HepG2 (cell line): Measurements from ENCODE around the gene SNRNP48. TPM values are rescaled to one million over a fixed set of nuclear protein-coding genes. Genes with fewer than 3 reads are reported as not detected.

Experiments
- ATAD3A ChIP-seq: sonication (generic); formaldehyde crosslinking; IDR thresholded peaks from 2 replicates; pipeline ENCODE4 v1.4.0; 2020; ENCODE audit warnings: missing genetic modification reagents
- EED ChIP-seq: sonication (generic); formaldehyde crosslinking; IDR thresholded peaks from 2 replicates; pipeline ENCODE4 v1.5.0; 2020; ENCODE audit warnings: mild to moderate bottlenecking, missing genetic modification reagents
- ELF3 ChIP-seq: IDR thresholded peaks from 2 replicates; pipeline ENCODE4 v1.6.1; 2016; ENCODE audit warnings: missing genetic modification reagents, missing compliant biosample characterization
- FOXP1 ChIP-seq, 2 experiments: fragments of 450-650 bp in 1 of 2; IDR thresholded peaks; 2 replicates each; pipeline ENCODE4 v1.6.1; 2017 to 2018; ENCODE audit warnings: antibody characterized with exemption in 1 of 2
- GATAD1 ChIP-seq: IDR thresholded peaks from 2 replicates; pipeline ENCODE4 v1.6.1; 2016; ENCODE audit warnings: missing genetic modification reagents, missing compliant biosample characterization
- GFI1 ChIP-seq: sonication (generic); formaldehyde crosslinking; IDR thresholded peaks from 2 replicates; pipeline ENCODE4 v1.5.0; 2020; ENCODE audit warnings: missing genetic modification reagents, mild to moderate bottlenecking, borderline replicate concordance
- HNF4G ChIP-seq, 2 experiments: sonication (generic) in 1 of 2; formaldehyde crosslinking in 1 of 2; IDR thresholded peaks; 2 replicates each; pipeline versions ENCODE4 v1.4.0 to v1.6.1; 2011 to 2020; ENCODE audit warnings: borderline replicate concordance in 2 of 2, low read depth in 2 of 2, mild to moderate bottlenecking in 2 of 2, low read length in 1 of 2, missing genetic modification reagents in 1 of 2, moderate library complexity in 1 of 2
- MLLT10 ChIP-seq: sonication (generic); formaldehyde crosslinking; IDR thresholded peaks from 2 replicates; pipeline ENCODE4 v1.4.0; 2020; ENCODE audit warnings: missing genetic modification reagents
- MZF1 ChIP-seq: sonication (generic); formaldehyde crosslinking; IDR thresholded peaks from 2 replicates; pipeline ENCODE4 v1.8.1; 2023; ENCODE audit warnings: mild to moderate bottlenecking, missing genetic modification reagents, borderline replicate concordance
- NCOA2 ChIP-seq: sonication (generic); formaldehyde crosslinking; IDR thresholded peaks from 2 replicates; pipeline ENCODE4 v1.8.0; 2022; ENCODE audit warnings: inconsistent platforms
- SALL2 ChIP-seq: sonication (generic); formaldehyde crosslinking; IDR thresholded peaks from 2 replicates; pipeline ENCODE4 v1.8.1; 2023; ENCODE audit warnings: mild to moderate bottlenecking, missing genetic modification reagents, inconsistent platforms
- ZMYM2 ChIP-seq: sonication (generic); formaldehyde crosslinking; IDR thresholded peaks from 2 replicates; pipeline ENCODE4 v1.8.0; 2022; ENCODE audit warnings: mild to moderate bottlenecking, missing genetic modification reagents
- ZNF232 ChIP-seq: sonication (generic); formaldehyde crosslinking; IDR thresholded peaks from 2 replicates; pipeline ENCODE4 v1.4.0; 2020; ENCODE audit warnings: missing genetic modification reagents, borderline replicate concordance
- ZNF292 ChIP-seq: sonication (generic); formaldehyde crosslinking; IDR thresholded peaks from 2 replicates; pipeline ENCODE4 v1.8.1; 2022; ENCODE audit warnings: mild to moderate bottlenecking, low read depth, missing genetic modification reagents, borderline replicate concordance
- ZNF33A ChIP-seq: sonication (generic); formaldehyde crosslinking; IDR thresholded peaks from 2 replicates; pipeline ENCODE4 v1.5.1; 2020; ENCODE audit warnings: missing genetic modification reagents, mild to moderate bottlenecking, moderate library complexity, borderline replicate concordance
- ZNF562 ChIP-seq: sonication (generic); formaldehyde crosslinking; IDR thresholded peaks from 2 replicates; pipeline ENCODE4 v1.8.0; 2022; ENCODE audit warnings: missing genetic modification reagents, borderline replicate concordance
- ZNF747 ChIP-seq: sonication (generic); formaldehyde crosslinking; IDR thresholded peaks from 2 replicates; pipeline ENCODE4 v1.8.1; 2023; ENCODE audit warnings: missing genetic modification reagents, mild to moderate bottlenecking, borderline replicate concordance
- ZNF772 ChIP-seq: sonication (generic); formaldehyde crosslinking; IDR thresholded peaks from 2 replicates; pipeline ENCODE4 v1.5.0; 2020; ENCODE audit warnings: mild to moderate bottlenecking, missing genetic modification reagents
- polyA plus RNA-seq, 8 experiments: library from polyadenylated mRNA; depleted of rRNA in 3 of 8; stranded (reverse) in 7 of 8; unstranded in 1 of 8; fragments of >200 nt; fragmentation: Illumina TruSeq in 4 of 8; extraction: Trizol in 4 of 8; gene quantifications; 2 replicates each; pipeline versions ENCODE4 v1.2.1 to v1.2.3, GENCODE V29; 2011 to 2016; ENCODE audit warnings: low read depth in 4 of 8, missing spikeins in 1 of 8, mixed read lengths in 1 of 8; ENCODE audit not compliant: insufficient read depth in 1 of 8
- total RNA-seq, 5 experiments: library from RNA; depleted of rRNA; stranded (reverse); fragments of >200 nt; fragmentation: Illumina TruSeq; extraction: Trizol; gene quantifications; 2 replicates each; pipeline ENCODE4 v1.2.3, GENCODE V29; 2016; ENCODE audit warnings: low read depth in 1 of 5
- TF ChIP-seq, protein P1 (sequence below): sonication (generic); formaldehyde crosslinking; IDR thresholded peaks from 2 replicates; pipeline ENCODE4 v1.4.0; 2020; ENCODE audit warnings: mild to moderate bottlenecking, low read depth, missing genetic modification reagents
- TF ChIP-seq, protein P2 (sequence below): sonication (generic); formaldehyde crosslinking; conservative IDR thresholded peaks from 2 replicates; pipeline ENCODE4 v1.5.0; 2020; ENCODE audit warnings: missing genetic modification reagents
- TF ChIP-seq, protein P3 (sequence below): sonication (generic); formaldehyde crosslinking; conservative IDR thresholded peaks from 2 replicates; pipeline ENCODE4 v1.4.0; 2020; ENCODE audit warnings: missing genetic modification reagents
- TF ChIP-seq, protein P4 (sequence below): sonication (generic); formaldehyde crosslinking; IDR thresholded peaks from 2 replicates; pipeline ENCODE4 v1.8.0; 2022; ENCODE audit warnings: mild to moderate bottlenecking, missing genetic modification reagents

Gene SNRNP48
- total and polyA plus RNA-seq, 2 of the 13 experiments (the other 11 are each of a cell fraction or from before 2014, with no cell fraction given), result 17.5 to 47.5 TPM

DNA sequence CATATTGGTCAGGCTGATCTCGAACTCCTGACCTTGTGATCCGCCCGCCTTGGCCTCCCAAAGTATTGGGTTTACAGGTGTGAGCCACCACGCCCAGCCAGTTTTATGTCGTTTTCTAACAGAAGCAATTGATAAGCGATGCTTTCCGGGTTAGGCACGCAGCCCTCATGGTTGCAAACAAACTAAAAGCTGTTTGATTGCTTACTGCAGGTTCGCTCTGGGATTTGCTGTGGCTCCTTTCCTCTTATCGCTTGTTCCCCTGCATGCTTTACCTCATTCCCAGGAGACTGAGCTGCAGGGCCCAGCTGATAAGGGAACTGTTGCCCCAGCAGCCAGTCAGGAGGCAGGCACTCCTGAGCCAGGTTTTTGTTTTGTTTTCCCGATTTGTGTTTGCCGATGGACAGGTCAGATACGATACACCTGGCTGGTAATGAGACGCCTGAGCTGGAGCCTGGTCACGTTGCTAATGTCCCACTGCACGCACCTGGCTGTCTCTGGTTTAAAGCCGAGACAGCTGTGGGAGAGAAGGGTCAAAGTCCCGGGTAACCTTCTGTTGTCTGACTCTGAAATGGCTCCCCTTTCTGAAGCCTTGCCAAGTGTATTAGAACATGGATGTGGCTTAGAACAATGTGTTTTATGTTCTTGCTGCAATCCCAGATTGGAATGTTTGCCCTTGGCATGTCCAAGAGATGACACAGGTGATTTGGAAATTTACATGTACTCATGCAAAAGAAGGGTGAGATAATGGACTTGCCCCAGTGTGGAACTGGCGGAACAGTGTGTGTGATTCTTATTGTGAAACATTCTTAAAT, 28.6 kb upstream of the SNRNP48 start (continued):
- TF ChIP-seq GFI1 (CRISPR knock-in tag), result peak; percentile 94
- TF ChIP-seq NCOA2 (CRISPR knock-in tag), result peak; percentile 92
- no peak for TF ChIP-seq EED (CRISPR knock-in tag)
- TF ChIP-seq ZNF747 (CRISPR knock-in tag), result no peak; the same call in 1 of the 2 replicates
- peak; percentile 83; the same call in 1 of the 2 replicates for TF ChIP-seq SALL2 (CRISPR knock-in tag)
- peak; percentile 95 for TF ChIP-seq HNF4G (IDR thresholded peaks at IDR 0.05; ENCODE audit: borderline replicate concordance, low read depth, low read length)
- TF ChIP-seq HNF4G (CRISPR knock-in tag; IDR thresholded peaks at IDR 0.05; ENCODE audit: borderline replicate concordance, low read depth), result peak; percentile 97
- TF ChIP-seq ZNF232 (CRISPR knock-in tag), result 0 out of 2 replicates have a peak, but pooled peaks have one; percentile 55
- peak; percentile 87 for TF ChIP-seq ELF3
- no peak for TF ChIP-seq ZNF562 (CRISPR knock-in tag)
- TF ChIP-seq FOXP1 (IDR thresholded peaks at IDR 0.05), result peak; percentile 76
- peak; percentile 96 for TF ChIP-seq FOXP1 (CRISPR knock-in tag; IDR thresholded peaks at IDR 0.05)
- TF ChIP-seq MLLT10, result no peak
- TF ChIP-seq, protein P1, sequence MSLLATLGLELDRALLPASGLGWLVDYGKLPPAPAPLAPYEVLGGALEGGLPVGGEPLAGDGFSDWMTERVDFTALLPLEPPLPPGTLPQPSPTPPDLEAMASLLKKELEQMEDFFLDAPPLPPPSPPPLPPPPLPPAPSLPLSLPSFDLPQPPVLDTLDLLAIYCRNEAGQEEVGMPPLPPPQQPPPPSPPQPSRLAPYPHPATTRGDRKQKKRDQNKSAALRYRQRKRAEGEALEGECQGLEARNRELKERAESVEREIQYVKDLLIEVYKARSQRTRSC (CRISPR knock-in tag), result no peak
- TF ChIP-seq, protein P2, sequence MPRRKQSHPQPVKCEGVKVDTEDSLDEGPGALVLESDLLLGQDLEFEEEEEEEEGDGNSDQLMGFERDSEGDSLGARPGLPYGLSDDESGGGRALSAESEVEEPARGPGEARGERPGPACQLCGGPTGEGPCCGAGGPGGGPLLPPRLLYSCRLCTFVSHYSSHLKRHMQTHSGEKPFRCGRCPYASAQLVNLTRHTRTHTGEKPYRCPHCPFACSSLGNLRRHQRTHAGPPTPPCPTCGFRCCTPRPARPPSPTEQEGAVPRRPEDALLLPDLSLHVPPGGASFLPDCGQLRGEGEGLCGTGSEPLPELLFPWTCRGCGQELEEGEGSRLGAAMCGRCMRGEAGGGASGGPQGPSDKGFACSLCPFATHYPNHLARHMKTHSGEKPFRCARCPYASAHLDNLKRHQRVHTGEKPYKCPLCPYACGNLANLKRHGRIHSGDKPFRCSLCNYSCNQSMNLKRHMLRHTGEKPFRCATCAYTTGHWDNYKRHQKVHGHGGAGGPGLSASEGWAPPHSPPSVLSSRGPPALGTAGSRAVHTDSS, result no peak
- peak; percentile 75 for TF ChIP-seq GATAD1 (CRISPR knock-in tag)
- TF ChIP-seq MZF1 (CRISPR knock-in tag), result 0 out of 2 replicates have a peak, but pooled peaks have one; percentile 19
- TF ChIP-seq ATAD3A (CRISPR knock-in tag), result no peak
- TF ChIP-seq, protein P3, sequence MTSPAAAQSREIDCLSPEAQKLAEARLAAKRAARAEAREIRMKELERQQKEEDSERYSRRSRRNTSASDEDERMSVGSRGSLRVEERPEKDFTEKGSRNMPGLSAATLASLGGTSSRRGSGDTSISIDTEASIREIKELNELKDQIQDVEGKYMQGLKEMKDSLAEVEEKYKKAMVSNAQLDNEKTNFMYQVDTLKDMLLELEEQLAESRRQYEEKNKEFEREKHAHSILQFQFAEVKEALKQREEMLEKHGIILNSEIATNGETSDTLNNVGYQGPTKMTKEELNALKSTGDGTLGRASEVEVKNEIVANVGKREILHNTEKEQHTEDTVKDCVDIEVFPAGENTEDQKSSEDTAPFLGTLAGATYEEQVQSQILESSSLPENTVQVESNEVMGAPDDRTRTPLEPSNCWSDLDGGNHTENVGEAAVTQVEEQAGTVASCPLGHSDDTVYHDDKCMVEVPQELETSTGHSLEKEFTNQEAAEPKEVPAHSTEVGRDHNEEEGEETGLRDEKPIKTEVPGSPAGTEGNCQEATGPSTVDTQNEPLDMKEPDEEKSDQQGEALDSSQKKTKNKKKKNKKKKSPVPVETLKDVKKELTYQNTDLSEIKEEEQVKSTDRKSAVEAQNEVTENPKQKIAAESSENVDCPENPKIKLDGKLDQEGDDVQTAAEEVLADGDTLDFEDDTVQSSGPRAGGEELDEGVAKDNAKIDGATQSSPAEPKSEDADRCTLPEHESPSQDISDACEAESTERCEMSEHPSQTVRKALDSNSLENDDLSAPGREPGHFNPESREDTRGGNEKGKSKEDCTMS (CRISPR knock-in tag), result no peak
- TF ChIP-seq ZNF772 (CRISPR knock-in tag), result peak; percentile 69; the same call in 1 of the 2 replicates
- peak; percentile 99; the same call in 1 of the 2 replicates for TF ChIP-seq ZNF33A (CRISPR knock-in tag)
- TF ChIP-seq, protein P4, sequence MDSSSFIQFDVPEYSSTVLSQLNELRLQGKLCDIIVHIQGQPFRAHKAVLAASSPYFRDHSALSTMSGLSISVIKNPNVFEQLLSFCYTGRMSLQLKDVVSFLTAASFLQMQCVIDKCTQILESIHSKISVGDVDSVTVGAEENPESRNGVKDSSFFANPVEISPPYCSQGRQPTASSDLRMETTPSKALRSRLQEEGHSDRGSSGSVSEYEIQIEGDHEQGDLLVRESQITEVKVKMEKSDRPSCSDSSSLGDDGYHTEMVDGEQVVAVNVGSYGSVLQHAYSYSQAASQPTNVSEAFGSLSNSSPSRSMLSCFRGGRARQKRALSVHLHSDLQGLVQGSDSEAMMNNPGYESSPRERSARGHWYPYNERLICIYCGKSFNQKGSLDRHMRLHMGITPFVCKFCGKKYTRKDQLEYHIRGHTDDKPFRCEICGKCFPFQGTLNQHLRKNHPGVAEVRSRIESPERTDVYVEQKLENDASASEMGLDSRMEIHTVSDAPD (CRISPR knock-in tag), result peak; percentile 94
- peak; percentile 98 for TF ChIP-seq ZNF292 (CRISPR knock-in tag)
- TF ChIP-seq ZMYM2 (CRISPR knock-in tag), result peak; percentile 90; the same call in 1 of the 2 replicates
